Upper lobe of left lung (tissue), 4 donors: ENCODE measurements around the gene EIF4EBP2.

Experiments
- CTCF ChIP-seq, 6 experiments: fragments of 450-650 bp in 4 of 6; fragments of 200-600 bp in 2 of 6; sonication (generic) in 2 of 6; IDR thresholded peaks; one replicate each; pipeline ENCODE4 v1.5.1; 2016 to 2019; ENCODE audit warnings: antibody characterized with exemption in 6 of 6
- EP300 ChIP-seq, 4 donors: sonication (generic); formaldehyde crosslinking; IDR thresholded peaks; one replicate each; pipeline ENCODE4 v1.5.1; 2017; ENCODE audit warnings: antibody characterized with exemption in 4 of 4, control low read depth in 2 of 4
- POLR2A ChIP-seq, 4 donors: fragments of 450-650 bp; IDR thresholded peaks; one replicate each; pipeline ENCODE4 v1.5.1; 2016 to 2017; ENCODE audit warnings: antibody characterized with exemption in 4 of 4, mild to moderate bottlenecking in 2 of 4
- POLR2AphosphoS5 ChIP-seq, 2 donors: sonication (generic); formaldehyde crosslinking; IDR thresholded peaks; one replicate each; pipeline ENCODE4 v1.5.1; 2017; ENCODE audit warnings: antibody characterized with exemption in 2 of 2

GRCh38 chr10:70371846-70372245 lies 32.1 kb upstream of the EIF4EBP2 start:
- TF ChIP-seq EP300 (IDR thresholded peaks at IDR 0.05) (no peak), CTCF (IDR thresholded peaks at IDR 0.05) (no peak), POLR2AphosphoS5 (IDR thresholded peaks at IDR 0.05) (no peak), POLR2A (IDR thresholded peaks at IDR 0.05) (no peak)
